T-helper 1 cell treated with Interleukin-12 subunit alpha and Interleukin-12 subunit beta and Interleukin-4 antibody, amounts not matched to agents 30 μg/mL and 1 μg/mL, for 36 hours (primary cell): ENCODE measurements around the gene HCN2.

ENCODE experiments used
- H3K27ac Mint-ChIP-seq: one replicate; pipeline ENCODE4 v1.8.0; 2021; ENCODE audit warnings: mild to moderate bottlenecking, mixed read lengths
- H3K27me3 Mint-ChIP-seq: one replicate; pipeline ENCODE4 v1.8.0; 2021; ENCODE audit warnings: low read depth, mixed read lengths
- H3K36me3 Mint-ChIP-seq: one replicate; pipeline ENCODE4 v1.8.0; 2021; ENCODE audit warnings: low read depth, mixed read lengths
- H3K4me1 Mint-ChIP-seq: one replicate; pipeline ENCODE4 v1.8.0; 2021; ENCODE audit warnings: low read depth, mixed read lengths
- H3K4me3 Mint-ChIP-seq: one replicate; pipeline ENCODE4 v1.8.0; 2021; ENCODE audit warnings: mild to moderate bottlenecking, moderate library complexity, mixed read lengths
- H3K9me3 Mint-ChIP-seq: one replicate; pipeline ENCODE4 v1.8.0; 2021; ENCODE audit warnings: mixed read lengths

Gene HCN2

GRCh38 chr19:560121-560520 lies 29.6 kb upstream of the HCN2 start:
- peaks cover 2% of the 10 kb centered on the region for H3K4me1 Mint-ChIP-seq
- no peaks in the 10 kb centered on the region for H3K27me3 Mint-ChIP-seq
- no peaks in the 10 kb centered on the region for H3K36me3 Mint-ChIP-seq
- no peak overlapping the region for H3K27ac Mint-ChIP-seq
- no peaks in the 10 kb centered on the region for H3K9me3 Mint-ChIP-seq
- H3K4me3 Mint-ChIP-seq: no peak overlapping the region

GRCh38 chr19:566403-566802 lies 23.3 kb upstream of the HCN2 start:
- Mint-ChIP-seq H3K36me3 (no peaks in the 10 kb centered on the region), H3K4me1 (peaks cover 11% of the 10 kb centered on the region), H3K9me3 (no peaks in the 10 kb centered on the region), H3K27me3 (no peaks in the 10 kb centered on the region), H3K4me3 (no peak overlapping the region), H3K27ac (no peak overlapping the region)

- Mint-ChIP-seq H3K9me3 (no peaks in the 10 kb centered on the region), H3K4me1 (peaks cover 14% of the 10 kb centered on the region), H3K27me3 (no peaks in the 10 kb centered on the region), H3K27ac (no peak overlapping the region), H3K4me3 (no peak overlapping the region), H3K36me3 (no peaks in the 10 kb centered on the region)
Observed at GRCh38 chr19:566844-567243, 22.8 kb upstream of the HCN2 start.

- Mint-ChIP-seq H3K9me3 (no peaks in the 10 kb centered on the region), H3K36me3 (no peaks in the 10 kb centered on the region), H3K27ac (no peak overlapping the region), H3K4me1 (peaks cover 16% of the 10 kb centered on the region), H3K4me3 (no peak overlapping the region), H3K27me3 (no peaks in the 10 kb centered on the region)
Observed at GRCh38 chr19:567296-567900, 22.3 kb upstream of the HCN2 start.

GRCh38 chr19:570251-570686 lies 19.4 kb upstream of the HCN2 start:
- Mint-ChIP-seq H3K36me3 (no peaks in the 10 kb centered on the region), H3K9me3 (no peaks in the 10 kb centered on the region), H3K27me3 (no peaks in the 10 kb centered on the region), H3K27ac (no peak overlapping the region), H3K4me3 (peak overlapping the region; percentile 14), H3K4me1 (peaks cover 27% of the 10 kb centered on the region)

GRCh38 chr19:570937-571565 lies 18.6 kb upstream of the HCN2 start:
- Mint-ChIP-seq H3K36me3 (no peaks in the 10 kb centered on the region), H3K27me3 (no peaks in the 10 kb centered on the region), H3K9me3 (no peaks in the 10 kb centered on the region), H3K27ac (peak overlapping the region; percentile 97), H3K4me1 (peaks cover 27% of the 10 kb centered on the region), H3K4me3 (peak overlapping the region; percentile 87)

- Mint-ChIP-seq H3K36me3 (peaks cover 1% of the 10 kb centered on the region), H3K27ac (peak overlapping the region; percentile 97), H3K27me3 (no peaks in the 10 kb centered on the region), H3K4me3 (peak overlapping the region; percentile 87), H3K9me3 (no peaks in the 10 kb centered on the region), H3K4me1 (peaks cover 27% of the 10 kb centered on the region)
Observed at GRCh38 chr19:571566-571974, 18.1 kb upstream of the HCN2 start.

- peak within 1 kb of the TSS; percentile 87 for H3K4me3 Mint-ChIP-seq
- no peaks in the 10 kb centered on the region for H3K27me3 Mint-ChIP-seq
Observed at GRCh38 chr19:572140-572742, 17.4 kb upstream of the HCN2 start, which contains the start of gene BSG. TSS of gene BSG (plus strand) at chr19:572596. CDS start at chr19:572635, 39 bp downstream.

GRCh38 chr19:572743-573518 lies 16.8 kb upstream of the HCN2 start:
- H3K36me3 Mint-ChIP-seq: peaks cover 1% of the 10 kb centered on the region
- H3K4me3 Mint-ChIP-seq: peak overlapping the region; percentile 87
- H3K4me1 Mint-ChIP-seq: peaks cover 28% of the 10 kb centered on the region
- no peaks in the 10 kb centered on the region for H3K27me3 Mint-ChIP-seq
- H3K9me3 Mint-ChIP-seq: no peaks in the 10 kb centered on the region
- H3K27ac Mint-ChIP-seq: peak overlapping the region; percentile 63

More at GRCh38 chr19:572140-572742, 17.4 kb upstream of the HCN2 start, which contains the start of gene BSG:
- H3K9me3 Mint-ChIP-seq: no peaks in the 10 kb centered on the region
- H3K4me1 Mint-ChIP-seq: peaks cover 28% of the 10 kb centered on the region
- peak within 1 kb of the TSS; percentile 97 for H3K27ac Mint-ChIP-seq
- peaks cover 1% of the 10 kb centered on the region for H3K36me3 Mint-ChIP-seq

GRCh38 chr19:573519-573825 lies 16.2 kb upstream of the HCN2 start:
- Mint-ChIP-seq H3K9me3 (no peaks in the 10 kb centered on the region), H3K36me3 (peaks cover 1% of the 10 kb centered on the region), H3K27me3 (no peaks in the 10 kb centered on the region), H3K4me1 (peaks cover 28% of the 10 kb centered on the region), H3K27ac (peak overlapping the region; percentile 63), H3K4me3 (peak overlapping the region; percentile 84)

GRCh38 chr19:574658-575526 lies 14.8 kb upstream of the HCN2 start:
- Mint-ChIP-seq H3K4me3 (peak overlapping the region; percentile 36), H3K36me3 (peaks cover 1% of the 10 kb centered on the region), H3K9me3 (no peaks in the 10 kb centered on the region), H3K27ac (no peak overlapping the region), H3K27me3 (no peaks in the 10 kb centered on the region), H3K4me1 (peaks cover 24% of the 10 kb centered on the region)

GRCh38 chr19:575527-576506 lies 13.9 kb upstream of the HCN2 start:
- H3K9me3 Mint-ChIP-seq: no peaks in the 10 kb centered on the region
- no peaks in the 10 kb centered on the region for H3K27me3 Mint-ChIP-seq
- peaks cover 1% of the 10 kb centered on the region for H3K36me3 Mint-ChIP-seq
- no peak overlapping the region for H3K27ac Mint-ChIP-seq
- no peak overlapping the region for H3K4me3 Mint-ChIP-seq
- peaks cover 22% of the 10 kb centered on the region for H3K4me1 Mint-ChIP-seq

- H3K4me1 Mint-ChIP-seq: peaks cover 14% of the 10 kb centered on the region
- no peak overlapping the region for H3K4me3 Mint-ChIP-seq
- no peaks in the 10 kb centered on the region for H3K9me3 Mint-ChIP-seq
- no peaks in the 10 kb centered on the region for H3K27me3 Mint-ChIP-seq
- H3K27ac Mint-ChIP-seq: no peak overlapping the region
- H3K36me3 Mint-ChIP-seq: peaks cover 1% of the 10 kb centered on the region
Observed at GRCh38 chr19:576768-577438, 12.8 kb upstream of the HCN2 start.
